ENCODE results near the gene CACNG1. TPM values are rescaled to one million over a fixed set of nuclear protein-coding genes. Genes with fewer than 3 reads are reported as not detected.
"Not testable (repeated sequence)": the region's sequence is repeated elsewhere in the genome, so short reads cannot be mapped to it uniquely, and the experiment has no call there.

CACNG1 gene
- total RNA-seq, 2 experiments from 2014 or later: not detected

DNA sequence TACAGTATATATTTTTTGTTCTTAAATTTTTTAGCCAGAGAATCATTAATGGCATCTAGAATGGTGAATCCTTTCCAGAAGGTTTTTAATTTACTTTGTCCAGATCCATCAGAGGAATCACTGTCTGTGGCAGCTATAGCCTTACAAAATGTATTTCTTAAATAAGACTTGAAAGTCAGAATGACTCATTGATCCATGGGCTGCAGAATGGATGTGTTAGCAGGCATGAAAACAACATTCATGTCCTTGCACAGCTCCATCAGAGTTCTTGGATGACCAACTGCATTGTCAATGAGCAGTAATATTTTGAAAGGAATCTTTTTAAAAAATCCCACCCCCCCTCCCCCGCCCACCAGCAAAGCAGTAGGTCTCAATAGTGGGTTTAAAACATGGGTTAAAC lies 51.4 kb downstream of the CACNG1 start:
- Mint-ChIP-seq H3K9me3 (ENCODE audit: insufficient read depth) (no peaks in the 10 kb centered on the region), H3K27me3 (ENCODE audit: low read depth) (no peaks in the 10 kb centered on the region), H3K27ac (no peak overlapping the region), H3K4me1 (ENCODE audit: low read depth) (peaks cover 8% of the 10 kb centered on the region), H3K4me3 (no peak overlapping the region), H3K36me3 (ENCODE audit: low read depth) (peaks cover 40% of the 10 kb centered on the region)
- ChIA-PET POLR2A (no interaction called here), CTCF (interaction anchor here (1.6 kb wide), 1 partner anchor 14 kb away, joined by 5 read pairs; no protein-coding TSS in a partner anchor)
- DNase-seq (no peak), ATAC-seq (no peak)

- Mint-ChIP-seq H3K27ac (no peak overlapping the region), H3K27me3 (ENCODE audit: low read depth) (no peaks in the 10 kb centered on the region), H3K4me1 (ENCODE audit: low read depth) (peaks cover 8% of the 10 kb centered on the region), H3K36me3 (ENCODE audit: low read depth) (peaks cover 43% of the 10 kb centered on the region), H3K9me3 (ENCODE audit: insufficient read depth) (no peaks in the 10 kb centered on the region), H3K4me3 (no peak overlapping the region)
- CTCF ChIA-PET: interaction anchor here (1.6 kb wide), 1 partner anchor 14 kb away, joined by 5 read pairs; no protein-coding TSS in a partner anchor
- POLR2A ChIA-PET: interaction anchor here (0.8 kb wide), 1 partner anchor 759 kb away, joined by 4 read pairs; no protein-coding TSS in a partner anchor
- DNase-seq (no peak), ATAC-seq (no peak)
These were observed 52.3 kb downstream of the CACNG1 start for GRCh38 chr17:67096609-67097008.

DNA sequence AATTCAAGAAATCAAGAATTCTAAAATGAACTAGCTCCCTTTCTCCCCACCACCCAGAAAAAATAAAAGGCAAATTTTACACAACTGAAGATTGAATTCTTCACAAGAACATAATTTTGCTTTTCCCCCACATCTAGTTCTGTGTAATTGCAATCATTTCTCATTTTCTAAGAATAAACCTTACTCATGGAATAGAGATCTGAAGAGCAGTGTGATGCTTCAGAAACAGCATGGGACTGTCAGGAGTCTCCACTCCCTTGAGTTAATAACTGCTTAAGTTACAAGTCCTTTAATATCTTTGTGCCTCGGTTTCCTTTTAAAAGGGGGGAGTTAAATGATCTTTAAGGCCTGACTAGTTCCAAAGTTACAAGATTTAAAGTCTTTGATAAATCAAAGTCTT lies 53.7 kb downstream of the CACNG1 start:
- H3K9me3 Mint-ChIP-seq (ENCODE audit: insufficient read depth): no peaks in the 10 kb centered on the region
- H3K4me3 Mint-ChIP-seq: no peak overlapping the region
- DNase-seq: no peak
- POLR2A ChIA-PET: interaction anchor here (0.6 kb wide), 1 partner anchor 16 kb away, joined by 3 read pairs; no protein-coding TSS in a partner anchor
- peaks cover 8% of the 10 kb centered on the region for H3K4me1 Mint-ChIP-seq (ENCODE audit: low read depth)
- CTCF ChIA-PET: no interaction called here
- no peak for ATAC-seq
- H3K36me3 Mint-ChIP-seq (ENCODE audit: low read depth): peaks cover 43% of the 10 kb centered on the region
- no peaks in the 10 kb centered on the region for H3K27me3 Mint-ChIP-seq (ENCODE audit: low read depth)
- no peak overlapping the region for H3K27ac Mint-ChIP-seq

DNA sequence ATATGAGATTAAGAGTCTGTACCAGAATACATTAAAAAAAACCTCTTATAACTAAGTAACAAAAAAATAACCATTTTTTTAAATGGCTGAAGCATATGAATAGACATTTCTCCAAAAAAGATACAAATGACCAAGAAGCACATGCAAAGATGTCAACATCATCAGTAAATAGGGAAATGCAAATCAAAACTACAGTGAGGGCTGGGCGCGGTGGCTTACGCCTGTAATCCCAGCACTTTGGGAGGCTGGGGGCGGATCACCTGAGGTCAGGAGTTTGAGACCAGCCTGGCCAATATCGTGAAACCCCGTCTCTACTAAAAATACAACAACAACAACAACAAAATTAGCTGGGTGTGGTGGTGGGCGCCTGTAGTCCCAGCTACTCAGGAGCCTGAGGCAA lies 60.3 kb downstream of the CACNG1 start:
- H3K36me3 Mint-ChIP-seq (ENCODE audit: low read depth): peaks cover 64% of the 10 kb centered on the region
- H3K4me3 Mint-ChIP-seq; CTCF ChIA-PET; DNase-seq; ATAC-seq; H3K27ac Mint-ChIP-seq; H3K27me3 Mint-ChIP-seq (ENCODE audit: low read depth); H3K9me3 Mint-ChIP-seq (ENCODE audit: insufficient read depth); POLR2A ChIA-PET; H3K4me1 Mint-ChIP-seq (ENCODE audit: low read depth): not testable (repeated sequence)

- peaks cover 1% of the 10 kb centered on the region for H3K4me1 Mint-ChIP-seq (ENCODE audit: low read depth)
- no peak overlapping the region for H3K27ac Mint-ChIP-seq
- H3K9me3 Mint-ChIP-seq (ENCODE audit: insufficient read depth): no peaks in the 10 kb centered on the region
- H3K4me3 Mint-ChIP-seq: no peak overlapping the region
- CTCF ChIA-PET: no interaction called here
- H3K36me3 Mint-ChIP-seq (ENCODE audit: low read depth): peaks cover 64% of the 10 kb centered on the region
- POLR2A ChIA-PET: no interaction called here
- no peak for DNase-seq
- no peaks in the 10 kb centered on the region for H3K27me3 Mint-ChIP-seq (ENCODE audit: low read depth)
- no peak for ATAC-seq
These were observed 60.9 kb downstream of the CACNG1 start for GRCh38 chr17:67105213-67105612.

Other genes starting within 250 kb of the CACNG1 start
- not detected for gene CACNG5, start 209.4 kb upstream of the CACNG1 start, total RNA-seq
- not detected for gene CACNG4, start 79.8 kb upstream of the CACNG1 start, total RNA-seq
- gene HELZ, start 200.6 kb downstream of the CACNG1 start, total RNA-seq: 10 to 100 TPM; 69.1 to 76.6 TPM

All from activated CD8-positive, alpha-beta T cell treated with anti-CD3 and anti-CD28 coated beads, Interleukin-2, amount 10 ng/mL, durations not matched to agents 7 days and 5 days (primary cell).